ENCODE measurements around the gene NLRP12. TPM values are rescaled to one million over a fixed set of nuclear protein-coding genes. Genes with fewer than 3 reads are reported as not detected.

Gene NLRP12
- total and polyA plus RNA-seq, 2 experiments from 2014 or later = 1.9 to 7.5 TPM

GRCh38 chr19:53795019-53795418 lies 29.1 kb downstream of the NLRP12 start:
- H3K27me3 ChIP-seq (ENCODE audit: insufficient read depth) = no peaks in the 10 kb centered on the region
- Mint-ChIP-seq H3K4me1 (peaks cover 2% of the 10 kb centered on the region; the same call in 2 of the 3 replicates), H3K27me3 (ENCODE audit: insufficient read depth, low read depth, poor library complexity) (peaks cover 11% of the 10 kb centered on the region), H3K4me3 (no peak overlapping the region), H3K9me3 (no peaks in the 10 kb centered on the region; the same call in 2 of the 3 replicates), H3K36me3 (ENCODE audit: low read depth) (peaks cover 12% of the 10 kb centered on the region; the same call in 2 of the 3 replicates), H3K27ac (no peak overlapping the region)
- H3K4me3 ChIP-seq = no peak overlapping the region
- TF ChIP-seq CREB1 (CRISPR knock-in tag; IDR thresholded peaks at IDR 0.05; ENCODE audit: low read depth) = no peak
- no peak for TF ChIP-seq JUNB (IDR thresholded peaks at IDR 0.05; ENCODE audit: unreplicated experiment)
- TF ChIP-seq EZH2phosphoT487 (IDR thresholded peaks at IDR 0.05; ENCODE audit: unreplicated experiment) = no peak
- no peak for TF ChIP-seq POLR2AphosphoS5 (IDR thresholded peaks at IDR 0.05; ENCODE audit: low read depth)
- TF ChIP-seq STAT1 (IDR thresholded peaks at IDR 0.05; ENCODE audit: unreplicated experiment) = no peak
- TF ChIP-seq CTCF (conservative IDR thresholded peaks at IDR 0.05; ENCODE audit: low read depth in 2 of 2) = no peak
- no peak for TF ChIP-seq ZNF331 (CRISPR knock-in tag; IDR thresholded peaks at IDR 0.05; ENCODE audit: low read depth)
- TF ChIP-seq NANOG (IDR thresholded peaks at IDR 0.05; ENCODE audit: borderline replicate concordance) = no peak
- no peak for TF ChIP-seq REST (IDR thresholded peaks at IDR 0.05; ENCODE audit: unreplicated experiment)
- TF ChIP-seq ZNF462 (CRISPR knock-in tag; IDR thresholded peaks at IDR 0.05) = no peak
- no peak for TF ChIP-seq EZH2 (IDR thresholded peaks at IDR 0.05; ENCODE audit: low read depth, unreplicated experiment)
- no peak for TF ChIP-seq ZNF114 (CRISPR knock-in tag; IDR thresholded peaks at IDR 0.05)
- no peak for TF ChIP-seq ETS1 (IDR thresholded peaks at IDR 0.05)
- 0 out of 2 replicates have a peak, but pooled peaks cover 7% of the 10 kb centered on the region for H3K4me1 ChIP-seq (ENCODE audit: insufficient read depth)
- no peaks in the 10 kb centered on the region for H4K20me1 ChIP-seq (replicated peaks; ENCODE audit: insufficient read depth)
- H2AFZ ChIP-seq = no peak overlapping the region
- no peaks in the 10 kb centered on the region for H3K79me2 ChIP-seq (replicated peaks; ENCODE audit: insufficient read depth)
- no peak for ATAC-seq
- no peaks in the 10 kb centered on the region for H3K36me3 ChIP-seq (ENCODE audit: insufficient read depth)
- DNase-seq (ENCODE audit: low spot score) = no peak
- no peaks in the 10 kb centered on the region; the same call in 1 of the 2 replicates for H3F3A ChIP-seq (replicated peaks; ENCODE audit: low read depth)
- H3K4me2 ChIP-seq = no peak overlapping the region
- H3K9me2 ChIP-seq (ENCODE audit: insufficient read depth) = no peaks in the 10 kb centered on the region
- no peak overlapping the region for H3K27ac ChIP-seq (ENCODE audit: low read depth)

Measured in GM23338 (cell line).